CMK (cell line): ENCODE results near the gene CAAP1.
"Not testable (repeated sequence)": the region's sequence is repeated elsewhere in the genome, so short reads cannot be mapped to it uniquely, and the experiment has no call there.

Experiments
- DNase-seq: peaks from one replicate; pipeline ENCODE4 v3.0.0-alpha.2; 2010; ENCODE audit warnings: low read depth

CAAP1 gene

GRCh38 chr9:26833792-26834191, 58.8 kb downstream of the CAAP1 start:
- DNase-seq, result no peak

- not testable (repeated sequence) for DNase-seq
Observed at GRCh38 chr9:26828391-26828955, 64.1 kb downstream of the CAAP1 start.

DNA sequence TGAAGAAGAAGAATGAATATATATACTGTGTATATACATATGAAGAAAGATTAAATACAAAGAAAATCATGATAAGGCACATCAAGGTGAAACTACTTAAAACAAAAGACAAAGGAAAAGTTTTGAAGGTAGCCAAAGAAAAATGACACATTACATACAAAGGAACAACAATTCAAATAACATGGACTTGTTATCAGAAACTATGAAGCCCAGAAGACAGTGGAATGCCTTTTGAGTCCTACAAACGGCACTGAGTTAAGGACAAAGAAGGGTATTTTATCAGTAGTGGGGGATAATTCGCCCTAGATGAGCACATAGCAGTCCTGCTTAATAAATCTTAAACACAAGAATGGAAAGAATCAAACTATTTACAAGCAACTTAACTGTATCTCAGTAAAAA, 77.8 kb downstream of the CAAP1 start:
- DNase-seq, result no peak

- DNase-seq, result no peak
Observed at GRCh38 chr9:26813247-26813646, 79.4 kb downstream of the CAAP1 start.

DNA sequence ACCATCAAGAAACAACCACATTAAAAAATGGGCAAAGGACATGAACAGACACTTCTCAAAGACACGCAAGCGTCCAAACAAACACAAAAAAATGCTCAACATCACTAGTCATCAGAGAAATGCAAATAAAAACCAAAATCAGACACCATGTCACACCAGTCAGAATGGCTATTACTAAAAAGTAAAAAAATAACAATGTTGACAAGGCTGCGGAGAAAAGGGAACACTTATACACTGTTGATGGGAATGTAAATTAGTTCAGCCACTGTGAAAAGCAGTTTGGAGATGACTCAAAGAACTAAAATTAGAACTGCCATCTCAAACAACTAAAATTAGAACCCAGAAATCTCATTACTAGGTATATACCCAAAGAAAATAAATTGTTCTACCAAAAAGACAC, 80.4 kb downstream of the CAAP1 start:
- DNase-seq, result no peak

GRCh38 chr9:26811106-26811505, 81.5 kb downstream of the CAAP1 start:
- no peak for DNase-seq

DNA sequence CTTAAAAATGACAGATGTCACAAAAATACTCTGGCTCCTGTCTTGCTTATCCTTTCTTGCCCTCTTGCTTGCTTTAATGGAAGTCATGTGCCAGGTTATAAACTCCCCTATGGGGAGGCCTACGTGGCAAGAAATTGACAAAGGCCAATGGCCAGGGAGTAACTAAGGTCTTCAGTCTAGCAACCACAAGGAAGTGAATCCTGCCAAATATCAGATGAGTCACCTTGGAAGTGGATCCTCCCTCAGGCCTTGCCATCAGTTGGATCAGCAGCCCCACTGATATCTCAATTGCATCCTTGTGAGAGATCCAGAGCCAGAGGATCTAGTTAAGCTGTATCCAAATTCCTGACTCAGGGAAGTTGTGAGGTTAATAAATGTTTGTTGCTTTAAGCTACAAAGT, 82.8 kb downstream of the CAAP1 start:
- DNase-seq, result no peak

DNA sequence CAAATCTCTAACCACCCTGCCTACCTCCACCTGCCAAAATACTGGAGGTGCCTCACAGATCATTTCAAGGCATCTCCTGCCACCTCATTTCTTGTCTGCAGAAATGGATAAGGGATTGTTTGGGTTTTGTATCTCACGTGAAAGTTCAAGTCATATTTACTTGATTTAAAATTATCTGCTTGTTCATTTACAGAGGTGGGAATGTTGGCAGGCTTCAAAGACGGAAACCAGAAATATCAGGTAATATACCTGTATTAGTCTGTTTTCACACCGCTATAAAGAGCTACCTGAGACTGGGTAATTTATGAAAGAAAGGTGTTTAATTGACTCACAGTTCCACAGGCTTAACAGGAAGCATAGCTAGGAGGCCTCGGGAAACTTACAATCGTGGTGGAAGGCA, 85.4 kb downstream of the CAAP1 start:
- DNase-seq, result no peak

GRCh38 chr9:26802921-26803320, 89.7 kb downstream of the CAAP1 start:
- no peak for DNase-seq

DNA sequence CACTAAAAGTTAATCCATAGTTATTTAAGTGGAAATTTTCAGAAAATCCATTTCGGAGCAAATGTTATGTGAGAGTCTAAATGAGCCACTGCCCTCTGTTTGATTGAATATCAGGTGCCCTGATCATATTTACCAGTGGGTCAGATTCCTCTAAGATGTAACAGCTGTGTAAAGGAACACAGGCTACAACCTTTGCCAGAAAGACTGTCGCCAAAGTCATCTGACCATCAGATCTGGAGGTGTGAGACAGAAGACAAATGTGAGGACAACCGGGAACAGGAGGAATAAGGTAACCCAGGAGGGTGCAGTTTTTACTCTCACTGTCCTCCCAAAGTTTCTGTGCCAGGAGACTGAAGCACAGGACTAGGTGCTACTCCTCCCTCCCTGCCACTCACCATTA, 90.8 kb downstream of the CAAP1 start:
- DNase-seq, result no peak

DNA sequence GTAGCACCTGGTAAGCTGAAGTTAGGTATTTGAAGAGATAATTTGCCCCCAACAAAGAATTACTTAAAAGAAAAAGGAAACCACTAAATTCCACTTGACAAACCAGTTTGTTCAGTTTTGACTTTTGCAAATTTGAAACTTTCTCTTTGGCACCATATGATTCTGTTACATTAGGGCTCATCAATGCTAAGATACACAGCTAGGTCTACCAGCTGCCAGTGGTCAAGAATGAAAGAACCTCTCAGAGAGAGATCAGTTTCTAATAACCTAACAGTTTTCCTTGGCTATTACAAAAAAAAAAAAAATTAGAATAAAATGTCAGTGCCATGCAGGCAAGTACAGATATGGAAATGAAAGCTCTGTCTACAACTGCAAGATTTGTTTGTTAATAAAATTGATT, 92.3 kb downstream of the CAAP1 start:
- no peak for DNase-seq

DNA sequence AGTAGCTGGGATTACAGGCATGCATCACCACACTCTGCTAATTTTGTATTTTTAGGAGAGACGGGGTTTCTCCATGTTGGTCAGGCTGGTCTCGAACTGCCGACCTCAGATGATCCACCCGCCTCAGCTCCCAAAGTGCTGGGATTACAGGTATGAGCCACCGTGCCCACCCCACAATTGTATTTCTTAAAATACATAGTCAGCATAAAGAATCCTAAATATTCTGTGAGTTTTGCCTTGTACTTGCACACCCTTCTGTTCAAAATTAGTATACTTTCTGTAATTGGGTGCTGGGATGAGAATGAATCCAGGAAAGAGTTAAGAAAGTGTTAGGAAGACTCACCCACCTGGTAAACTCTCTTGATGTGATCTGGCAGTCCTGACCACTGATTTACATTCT, 101.3 kb downstream of the CAAP1 start:
- no peak for DNase-seq
